ENCODE measurements around the gene TAF1D.
"Not testable (repeated sequence)": the region's sequence is repeated elsewhere in the genome, so short reads cannot be mapped to it uniquely, and the experiment has no call there.

Gene TAF1D

DNA sequence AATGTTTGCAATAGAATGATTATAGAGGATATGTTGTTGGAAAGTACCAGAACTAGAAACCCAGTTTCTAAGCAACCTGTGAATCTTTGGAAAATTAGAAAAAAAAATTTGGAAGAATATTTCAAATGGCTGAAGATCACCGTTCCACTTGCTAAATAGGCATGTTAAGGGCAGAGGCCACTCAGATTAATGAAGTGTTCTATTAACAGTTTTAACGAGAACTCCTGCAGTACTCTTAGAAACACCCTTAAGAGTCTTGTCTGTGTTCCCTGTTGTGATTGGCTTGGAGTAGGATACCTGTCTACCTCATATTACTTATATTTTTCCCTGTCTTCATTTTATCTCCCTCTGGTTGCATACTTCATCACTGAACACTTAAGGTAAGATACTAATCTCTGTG, 4.8 kb upstream of the TAF1D start:
- ATAC-seq, result no peak

GRCh38 chr11:93745005-93745755, 3.9 kb upstream of the TAF1D start:
- ATAC-seq, result not testable (repeated sequence)

- no peak for ATAC-seq
Observed at GRCh38 chr11:93744669-93745004, 3.3 kb upstream of the TAF1D start.

GRCh38 chr11:93743291-93743690, 2.0 kb upstream of the TAF1D start:
- ATAC-seq, result no peak

DNA sequence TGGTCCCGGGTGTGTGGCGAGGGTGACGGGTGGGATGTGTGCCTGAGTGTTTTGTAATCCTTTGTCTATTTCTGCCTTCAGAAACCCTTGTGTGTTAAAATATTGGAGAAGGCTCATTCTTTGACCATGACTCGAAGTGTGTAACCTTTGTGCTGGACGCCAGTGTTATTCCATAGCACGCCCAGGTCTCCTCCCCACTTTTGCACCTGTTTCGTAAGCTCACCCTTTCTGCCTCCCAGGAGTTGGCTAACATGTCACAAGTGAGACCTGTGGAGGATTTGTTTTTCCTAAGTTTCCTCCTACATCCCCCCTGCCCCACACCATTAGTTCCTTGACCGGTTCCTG, 559 bp upstream of the TAF1D start:
- no peak for ATAC-seq

GRCh38 chr11:93740730-93741093, 583 bp downstream of the TAF1D start:
- peak; percentile 42 to 47 for ATAC-seq

DNA sequence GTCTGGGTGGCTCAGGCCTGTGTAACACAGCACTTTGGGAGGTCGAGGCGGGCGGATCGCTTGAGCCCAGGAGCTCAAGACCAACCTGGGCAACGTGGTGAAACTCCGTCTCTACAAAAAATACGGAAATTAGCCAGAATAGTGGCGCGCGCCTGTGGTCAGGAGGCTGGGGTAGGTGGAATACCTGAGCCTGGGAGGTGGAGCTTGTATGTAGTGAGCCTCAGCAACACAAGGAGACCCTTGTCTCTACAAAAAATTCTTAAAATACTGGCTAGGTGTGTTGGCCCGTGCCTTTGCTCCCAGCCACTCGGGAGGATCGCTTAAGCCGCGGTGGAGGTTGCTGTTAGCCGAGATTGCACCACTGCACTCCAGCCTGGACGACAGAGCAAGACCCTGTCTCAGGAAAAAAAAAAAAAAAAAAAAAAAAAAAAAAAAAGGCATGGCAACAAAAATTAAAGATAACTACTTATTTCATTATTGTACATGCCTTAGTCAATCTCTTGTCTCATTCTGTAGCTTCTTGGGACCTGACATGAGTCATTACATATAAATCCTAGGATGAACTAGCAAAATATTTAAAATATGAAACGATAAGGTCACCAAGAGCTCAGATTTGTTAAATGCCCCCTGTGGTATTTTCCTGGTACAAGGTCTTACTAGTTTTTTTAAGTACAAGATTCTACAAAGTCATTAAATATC, 1.1 kb downstream of the TAF1D start:
- ATAC-seq, result peak in 1 of 2 donors; percentile 3

GRCh38 chr11:93738647-93739081, 2.6 kb downstream of the TAF1D start:
- ATAC-seq, result no peak

GRCh38 chr11:93737904-93738612, 3.2 kb downstream of the TAF1D start:
- peak; percentile 27 to 39 for ATAC-seq

GRCh38 chr11:93736129-93736528, 5.2 kb downstream of the TAF1D start:
- no peak for ATAC-seq

DNA sequence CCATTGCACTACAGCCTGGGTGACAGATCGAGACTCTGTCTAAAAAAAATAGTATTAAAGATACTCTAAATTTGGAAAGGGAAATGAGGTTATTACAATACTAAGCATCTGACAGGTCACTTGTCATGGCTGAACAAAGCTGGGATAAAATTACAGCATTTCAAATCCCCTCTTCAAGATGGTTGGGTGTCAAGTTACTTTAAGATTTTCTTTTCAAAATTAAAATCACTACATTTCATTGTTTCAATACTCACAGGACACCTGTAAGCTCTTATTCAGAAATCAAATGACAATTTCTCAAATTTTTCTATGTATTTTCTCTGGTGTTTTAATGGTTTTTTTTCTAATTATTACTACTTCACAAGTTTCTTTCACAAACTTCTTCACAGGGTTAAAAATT, 5.7 kb downstream of the TAF1D start:
- ATAC-seq, result no peak

DNA sequence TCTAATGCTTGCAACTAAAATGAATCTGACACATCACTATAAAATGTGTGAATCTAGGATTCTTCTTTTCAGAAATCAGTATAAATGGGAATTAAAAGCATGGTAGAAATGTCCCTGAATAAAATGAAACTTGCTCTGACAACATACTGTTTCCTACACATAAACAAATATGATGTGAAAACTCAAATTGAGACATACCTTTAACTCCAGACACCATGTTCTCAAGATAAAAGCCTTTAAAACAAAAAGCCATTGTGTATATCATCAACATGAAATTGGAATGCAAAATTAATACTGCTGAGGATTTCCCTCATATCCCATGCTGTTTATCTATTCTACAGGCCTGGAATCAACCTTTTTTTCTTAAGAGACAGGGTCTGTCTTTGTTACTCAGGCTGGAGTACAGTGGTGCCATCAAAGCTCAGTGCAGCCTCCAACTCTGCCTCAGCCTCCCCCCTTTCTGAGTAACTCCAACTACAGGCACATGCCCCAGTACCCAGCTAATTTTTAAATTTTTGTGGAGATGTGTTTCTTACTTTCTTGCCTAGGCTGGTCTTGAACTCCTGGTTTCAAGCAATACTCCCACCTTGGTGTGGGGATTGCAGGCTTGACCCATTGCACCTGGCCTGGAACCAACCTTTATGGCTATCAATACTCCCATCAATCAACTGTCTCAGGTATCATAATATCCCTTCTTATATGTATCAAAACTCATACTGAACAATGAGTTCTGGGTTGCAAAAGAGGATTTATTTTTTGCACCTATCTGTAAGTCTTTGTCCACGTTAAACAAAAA, 6.7 kb downstream of the TAF1D start:
- no peak for ATAC-seq

GRCh38 chr11:93733474-93733873, 7.8 kb downstream of the TAF1D start:
- ATAC-seq, result no peak

- no peak for ATAC-seq
Observed at GRCh38 chr11:93732237-93732892, 8.9 kb downstream of the TAF1D start.

GRCh38 chr11:93730108-93731107, 10.9 kb downstream of the TAF1D start:
- ATAC-seq, result peak; percentile 14 to 44

- ATAC-seq, result peak in 1 of 2 donors; percentile 15
Observed at GRCh38 chr11:93729129-93729616, 12.1 kb downstream of the TAF1D start.

GRCh38 chr11:93728792-93729128, 12.5 kb downstream of the TAF1D start:
- ATAC-seq, result no peak

GRCh38 chr11:93727985-93728791, 13.1 kb downstream of the TAF1D start:
- no peak for ATAC-seq

DNA sequence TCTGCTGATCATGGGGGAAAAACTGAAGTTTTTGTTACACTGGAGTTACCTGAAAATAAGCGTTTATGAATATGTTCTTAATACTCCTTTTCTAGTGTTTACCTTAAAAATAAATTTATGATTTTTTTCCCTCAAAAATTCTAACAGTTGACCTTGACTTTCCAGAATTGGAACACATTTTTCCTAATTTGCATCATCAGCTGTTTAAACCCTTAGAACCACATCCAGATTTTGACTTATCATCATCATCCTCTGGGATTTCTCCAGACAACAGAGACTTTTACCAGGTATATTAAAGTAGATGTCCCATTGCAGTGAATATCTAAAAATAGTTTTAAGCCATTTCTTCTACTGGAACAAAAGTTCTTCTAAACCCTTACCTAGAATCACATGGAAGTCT, 17.2 kb downstream of the TAF1D start:
- no peak for ATAC-seq

GRCh38 chr11:93720522-93720921, 20.8 kb downstream of the TAF1D start:
- no peak for ATAC-seq

All from activated CD4-positive, CD25-positive, alpha-beta regulatory T cell treated with anti-CD3 and anti-CD28 coated beads, Interleukin-2, amount 50 U/mL, for 24 hours (primary cell).